ENCODE measurements around the gene CHD9.

GRCh38 chr16:53035176-53035942 lies 19.4 kb upstream of the CHD9 start:
- TF ChIP-seq CTCF (conservative IDR thresholded peaks at IDR 0.05): no peak
- no peak for TF ChIP-seq ZFX (IDR thresholded peaks at IDR 0.05)

Measured in C4-2B (cell line).